Measurements from ENCODE around the gene MYCBP2. TPM values are rescaled to one million over a fixed set of nuclear protein-coding genes. Genes with fewer than 3 reads are reported as not detected.

Gene MYCBP2
- total and polyA plus RNA-seq, 8 donors, result 70.4 to 105 (median 79.1) TPM

DNA sequence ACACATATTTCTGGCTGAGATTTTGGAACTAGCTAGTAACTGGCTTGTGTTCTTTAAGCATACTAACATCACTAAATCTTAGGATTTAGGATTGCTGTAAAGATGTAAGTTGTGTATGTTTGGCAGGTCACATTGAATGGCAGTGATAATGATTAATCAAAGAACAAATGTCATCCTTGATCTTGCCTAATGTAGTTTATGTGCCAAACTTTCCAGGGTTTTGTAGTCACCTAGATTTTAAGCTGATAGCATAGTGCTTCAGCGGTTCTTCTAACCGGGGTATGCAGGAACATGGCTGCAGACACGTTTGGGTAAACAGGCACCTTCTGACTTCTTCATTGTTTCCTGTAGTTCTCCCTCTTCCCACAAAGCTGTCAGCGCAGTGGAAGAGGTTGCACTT lies 325.4 kb downstream of the MYCBP2 start:
- ATAC-seq, result peak; percentile 34
- H3K27ac ChIP-seq, result peak overlapping the region in 1 of 2 donors; percentile 46

DNA sequence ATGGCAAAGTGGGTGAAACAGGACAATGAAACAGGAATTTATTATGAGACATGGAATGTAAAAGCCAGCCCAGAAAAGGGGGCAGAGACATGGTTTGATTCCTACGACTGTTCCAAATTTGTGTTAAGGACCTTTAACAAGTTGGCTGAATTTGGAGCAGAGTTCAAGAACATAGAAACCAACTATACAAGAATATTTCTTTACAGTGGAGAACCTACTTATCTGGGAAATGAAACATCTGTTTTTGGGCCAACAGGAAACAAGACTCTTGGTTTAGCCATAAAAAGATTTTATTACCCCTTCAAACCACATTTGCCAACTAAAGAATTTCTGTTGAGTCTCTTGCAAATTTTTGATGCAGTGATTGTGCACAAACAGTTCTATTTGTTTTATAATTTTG lies 326.4 kb downstream of the MYCBP2 start:
- Histone ChIP-seq H3K27ac (no peak overlapping the region), H3K4me3 (no peak overlapping the region), H3K4me1 (peaks cover 0 to 31% of the 10 kb centered on the region in 2 donors), H3K9me3 (no peaks in the 10 kb centered on the region), H3K27me3 (no peaks in the 10 kb centered on the region), H3K36me3 (peaks cover 0 to 56% of the 10 kb centered on the region in 2 donors)
- DNase-seq (no peak), ATAC-seq (no peak)
- TF ChIP-seq, protein P1, sequence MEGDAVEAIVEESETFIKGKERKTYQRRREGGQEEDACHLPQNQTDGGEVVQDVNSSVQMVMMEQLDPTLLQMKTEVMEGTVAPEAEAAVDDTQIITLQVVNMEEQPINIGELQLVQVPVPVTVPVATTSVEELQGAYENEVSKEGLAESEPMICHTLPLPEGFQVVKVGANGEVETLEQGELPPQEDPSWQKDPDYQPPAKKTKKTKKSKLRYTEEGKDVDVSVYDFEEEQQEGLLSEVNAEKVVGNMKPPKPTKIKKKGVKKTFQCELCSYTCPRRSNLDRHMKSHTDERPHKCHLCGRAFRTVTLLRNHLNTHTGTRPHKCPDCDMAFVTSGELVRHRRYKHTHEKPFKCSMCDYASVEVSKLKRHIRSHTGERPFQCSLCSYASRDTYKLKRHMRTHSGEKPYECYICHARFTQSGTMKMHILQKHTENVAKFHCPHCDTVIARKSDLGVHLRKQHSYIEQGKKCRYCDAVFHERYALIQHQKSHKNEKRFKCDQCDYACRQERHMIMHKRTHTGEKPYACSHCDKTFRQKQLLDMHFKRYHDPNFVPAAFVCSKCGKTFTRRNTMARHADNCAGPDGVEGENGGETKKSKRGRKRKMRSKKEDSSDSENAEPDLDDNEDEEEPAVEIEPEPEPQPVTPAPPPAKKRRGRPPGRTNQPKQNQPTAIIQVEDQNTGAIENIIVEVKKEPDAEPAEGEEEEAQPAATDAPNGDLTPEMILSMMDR (IDR thresholded peaks at IDR 0.05), result no peak
- intact Hi-C loops (cut with DNase I), result no loop called here

More for the DNA sequence above, 325.4 kb downstream of the MYCBP2 start:
- DNase-seq, result no peak
- Histone ChIP-seq H3K4me1 (peaks cover 0 to 31% of the 10 kb centered on the region in 2 donors), H3K36me3 (peaks cover 0 to 49% of the 10 kb centered on the region in 2 donors), H3K4me3 (no peak overlapping the region), H3K9me3 (no peaks in the 10 kb centered on the region), H3K27me3 (no peaks in the 10 kb centered on the region)
- TF ChIP-seq, protein P1 (IDR thresholded peaks at IDR 0.05), result no peak
- intact Hi-C loops (cut with DNase I), result no loop called here

Other genes with a start within 250 kb of the MYCBP2 start
- gene SCEL, start 208.6 kb upstream of the MYCBP2 start, total RNA-seq, result 100 to 1,000 TPM in 1 of 2 donors, 10 to 100 TPM in 1; 53.0 to 166 TPM
- gene SCEL, start 208.6 kb upstream of the MYCBP2 start, polyA plus RNA-seq (ENCODE audit: insufficient read length in 6 of 6), result under 1 TPM; 0.14 to 0.96 (median 0.31) TPM